DMS153 treated with DMSO at 0.1 percent for 48 hours (cell line): ENCODE measurements around the gene TNRC6A.
"Not testable (repeated sequence)": the region's sequence is repeated elsewhere in the genome, so short reads cannot be mapped to it uniquely, and the experiment has no call there.

Source experiments
- DNase-seq: peaks from one replicate; lab custom pipeline; 2025; ENCODE audit not compliant: unreplicated experiment; lab: John Stamatoyannopoulos, UW

Gene TNRC6A

DNA sequence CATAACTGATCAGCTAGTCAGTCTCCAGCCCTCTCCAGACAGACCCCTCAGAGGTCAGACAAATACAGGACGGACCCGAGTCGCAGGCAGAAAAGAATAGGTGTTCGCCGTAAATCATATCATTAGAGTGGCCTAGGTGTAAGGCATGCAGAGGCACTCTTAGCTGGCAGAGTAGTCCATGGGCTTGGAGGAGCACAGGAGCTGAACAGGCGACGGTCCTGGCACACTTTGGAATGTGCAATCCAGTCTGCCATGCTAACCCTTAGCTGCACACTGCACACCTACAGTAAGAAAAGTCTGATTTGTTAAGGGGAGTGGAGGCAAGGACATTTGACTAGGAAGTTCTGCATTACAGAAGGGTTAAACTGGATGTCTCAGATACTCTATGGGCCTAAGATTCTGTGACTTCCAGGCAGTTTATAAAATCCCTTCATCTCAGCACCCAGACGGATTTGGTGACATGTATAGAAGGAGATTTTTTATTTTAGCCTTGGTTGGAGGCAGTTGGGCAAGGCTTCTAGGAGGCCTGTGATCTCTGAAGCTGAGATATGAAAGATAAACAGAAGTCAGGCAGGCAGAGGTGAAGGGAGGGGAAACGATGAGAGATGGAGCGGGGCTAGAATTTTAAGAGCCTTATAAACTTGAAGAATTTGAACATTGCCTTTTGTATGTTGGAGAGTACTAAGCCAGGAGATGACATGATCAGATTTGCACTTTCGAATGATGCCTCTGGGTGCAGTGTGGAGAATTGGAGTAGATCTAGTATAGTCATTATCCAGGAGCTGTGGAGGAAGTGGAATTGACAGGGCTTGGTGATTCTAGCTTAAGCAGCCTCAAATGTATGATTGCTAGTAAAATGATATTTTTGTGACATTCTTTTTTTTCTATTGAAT, 81.7 kb downstream of the TNRC6A start:
- no peak for DNase-seq

DNA sequence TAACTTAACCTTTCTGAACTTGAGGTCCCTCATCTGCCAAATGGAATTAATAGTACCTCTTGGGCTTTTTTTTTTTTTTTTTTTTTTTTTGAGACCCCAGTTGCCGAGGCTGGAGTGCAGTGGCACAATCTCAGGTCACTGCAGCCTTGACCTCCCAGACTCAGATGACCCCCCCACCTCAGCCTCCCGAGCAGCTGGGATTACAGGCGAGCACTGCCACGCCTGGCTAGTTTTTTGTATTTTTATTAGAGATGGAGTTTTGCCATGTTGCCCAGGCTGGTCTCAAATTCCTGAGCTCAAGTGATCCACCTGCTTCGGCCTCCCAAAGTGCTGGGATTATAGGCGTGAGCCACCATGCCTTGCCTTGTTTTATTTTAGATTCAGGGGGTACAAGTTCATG, 83.4 kb downstream of the TNRC6A start:
- not testable (repeated sequence) for DNase-seq

DNA sequence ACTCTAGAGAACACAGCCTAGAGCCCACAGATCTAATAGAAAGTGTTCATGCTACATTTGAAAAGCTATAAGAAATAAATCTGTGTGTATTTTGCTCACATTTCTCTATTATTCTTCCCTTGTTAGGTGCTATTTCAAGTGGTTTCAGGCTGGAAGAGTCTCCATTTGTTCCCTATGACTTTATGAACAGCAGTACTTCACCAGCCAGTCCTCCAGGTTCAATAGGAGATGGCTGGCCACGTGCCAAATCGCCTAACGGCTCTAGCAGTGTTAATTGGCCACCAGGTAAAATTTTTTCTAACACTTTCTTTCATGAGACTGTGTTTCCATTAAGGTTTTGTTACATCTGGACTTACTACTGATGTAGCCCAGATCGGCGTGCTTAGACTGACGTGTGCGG, 85.6 kb downstream of the TNRC6A start:
- no peak for DNase-seq

DNA sequence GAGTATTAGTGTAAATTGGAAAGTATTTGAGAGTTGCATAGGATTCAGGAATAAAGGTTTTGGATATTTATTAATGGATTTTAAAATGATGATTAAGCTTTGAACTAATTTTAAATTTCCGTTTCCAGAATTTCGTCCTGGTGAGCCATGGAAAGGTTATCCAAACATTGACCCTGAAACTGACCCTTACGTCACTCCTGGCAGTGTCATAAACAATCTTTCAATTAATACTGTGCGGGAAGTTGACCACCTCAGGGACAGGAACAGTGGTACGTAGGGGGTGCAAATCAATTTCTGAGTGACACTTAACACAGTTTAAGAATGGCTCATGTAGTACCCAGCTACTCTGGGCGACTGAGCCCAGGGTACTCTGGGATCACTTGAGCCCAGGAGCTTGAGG, 87.2 kb downstream of the TNRC6A start:
- DNase-seq, result no peak

DNA sequence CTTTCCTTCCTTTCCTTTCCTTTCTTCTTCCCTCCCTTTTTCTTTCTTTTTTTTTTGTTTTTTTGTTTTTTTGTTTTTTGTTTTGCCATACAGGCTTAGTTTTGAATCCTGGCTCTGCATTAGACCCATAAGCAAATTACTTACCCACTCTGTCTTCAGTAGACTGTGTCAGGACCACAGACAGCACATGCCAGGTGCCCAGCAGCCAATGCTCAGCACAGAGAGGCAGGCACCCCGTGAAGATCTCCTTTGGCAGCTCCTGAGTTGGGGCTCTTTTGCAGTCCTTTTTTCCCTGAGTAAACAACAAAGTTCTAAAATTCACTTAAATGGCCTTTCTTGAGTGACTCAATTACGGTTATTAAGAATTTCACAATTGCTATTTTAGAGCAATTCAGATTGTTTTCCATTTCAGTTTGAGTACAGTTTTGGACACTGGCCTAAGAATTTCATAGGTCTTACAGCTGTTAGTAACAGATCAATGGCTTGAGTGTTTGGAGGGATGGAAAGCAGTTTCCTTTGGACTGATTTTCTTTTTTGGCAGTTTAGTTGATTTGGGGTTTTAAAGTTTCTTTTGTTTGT, 90.1 kb downstream of the TNRC6A start:
- no peak for DNase-seq

DNA sequence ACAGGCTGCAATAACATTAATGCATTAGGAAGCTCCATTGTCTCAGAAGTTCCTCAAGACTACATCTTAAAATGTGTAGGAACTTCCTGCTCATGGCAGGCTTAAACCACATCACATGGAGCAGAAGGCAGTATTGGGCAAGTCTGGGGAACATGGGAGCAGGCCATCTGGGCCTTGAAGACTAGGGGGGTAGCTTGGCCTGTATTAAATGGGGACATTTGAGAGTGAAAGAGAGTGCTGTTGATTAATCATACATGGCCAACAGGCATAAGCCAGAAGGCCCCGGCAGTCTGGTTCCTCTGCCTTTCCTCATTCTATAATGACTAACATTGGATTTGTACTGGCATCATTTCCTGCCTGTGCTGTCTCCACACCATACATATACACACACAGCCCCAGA, 91.1 kb downstream of the TNRC6A start:
- DNase-seq, result no peak

DNA sequence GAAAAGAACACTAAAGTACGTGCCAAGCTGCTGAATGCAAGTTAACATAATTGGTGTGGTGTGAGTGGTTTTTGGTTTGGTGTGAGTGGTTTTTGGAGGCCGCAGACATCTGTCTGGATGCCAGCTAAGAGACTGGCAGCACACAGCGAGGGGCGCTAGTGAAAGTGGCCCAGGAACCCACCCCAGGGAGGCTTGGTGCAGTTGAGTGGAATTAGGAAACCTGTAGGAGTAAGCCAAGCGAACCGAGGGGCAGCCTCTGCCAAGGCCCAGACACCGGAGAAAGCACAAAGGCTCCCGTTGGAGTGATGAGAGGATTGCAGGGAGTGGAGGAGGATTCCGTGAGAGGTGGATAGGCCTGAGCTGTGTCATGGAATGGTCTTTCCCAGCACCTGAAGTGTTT, 91.7 kb downstream of the TNRC6A start:
- no peak for DNase-seq

DNA sequence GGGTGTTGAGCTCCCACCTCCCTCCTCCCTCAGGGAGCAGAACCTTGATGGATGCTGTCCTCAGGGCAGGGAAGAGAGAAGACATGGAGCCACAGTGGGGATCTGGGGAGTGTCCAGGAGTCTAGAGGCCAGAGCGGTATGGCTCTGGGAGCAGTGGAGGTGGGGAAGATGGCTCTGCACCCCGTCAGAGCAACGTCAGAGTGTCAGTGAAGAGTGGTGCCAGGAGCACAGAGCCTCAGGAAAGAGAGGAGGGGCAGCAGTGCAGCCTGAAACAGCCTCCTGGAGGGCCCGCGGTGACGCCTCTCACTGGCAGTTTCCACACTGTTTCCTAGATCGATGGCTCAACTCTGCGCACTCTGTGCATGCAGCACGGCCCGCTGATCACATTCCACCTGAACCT, 93.1 kb downstream of the TNRC6A start:
- no peak for DNase-seq

DNA sequence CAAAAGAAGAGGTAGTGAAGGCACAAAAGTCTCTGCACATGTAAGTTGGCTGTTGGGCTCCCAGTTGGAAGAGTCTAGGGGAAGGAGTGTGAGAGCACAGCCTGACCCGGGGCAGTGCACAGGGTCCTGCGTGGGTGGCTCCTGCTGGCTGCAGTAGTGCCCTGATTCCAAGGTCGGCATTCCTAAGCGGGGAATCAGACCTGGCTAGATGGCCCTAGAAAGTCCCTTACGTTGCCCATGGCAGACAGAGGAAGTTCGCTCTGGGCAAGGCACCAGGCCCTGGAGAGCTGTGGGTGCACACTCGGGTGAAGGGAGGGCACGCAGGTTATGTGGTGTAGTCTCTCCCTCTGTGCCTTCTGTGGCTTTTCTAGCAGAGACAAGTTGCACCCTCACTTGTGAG, 93.5 kb downstream of the TNRC6A start:
- DNase-seq, result no peak

DNA sequence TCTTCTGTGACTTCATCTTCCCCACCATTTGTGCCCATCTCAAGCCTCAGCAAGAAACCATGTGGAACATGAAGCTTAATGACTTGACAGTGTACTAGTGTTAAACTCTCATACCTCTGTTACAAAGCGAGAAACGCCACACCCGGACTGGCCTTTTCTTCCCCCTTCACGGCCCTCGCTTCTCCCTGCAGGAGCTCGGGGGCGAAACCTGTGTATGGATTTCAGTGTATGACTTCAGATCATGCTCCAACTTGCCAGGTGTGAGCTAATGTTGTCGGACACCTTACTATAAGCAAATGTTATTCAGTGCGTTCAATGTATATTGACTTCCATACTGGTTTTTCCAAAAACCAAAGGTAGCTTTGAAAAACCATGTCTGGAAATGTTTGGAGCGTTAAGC, 96.2 kb downstream of the TNRC6A start:
- DNase-seq, result no peak

DNA sequence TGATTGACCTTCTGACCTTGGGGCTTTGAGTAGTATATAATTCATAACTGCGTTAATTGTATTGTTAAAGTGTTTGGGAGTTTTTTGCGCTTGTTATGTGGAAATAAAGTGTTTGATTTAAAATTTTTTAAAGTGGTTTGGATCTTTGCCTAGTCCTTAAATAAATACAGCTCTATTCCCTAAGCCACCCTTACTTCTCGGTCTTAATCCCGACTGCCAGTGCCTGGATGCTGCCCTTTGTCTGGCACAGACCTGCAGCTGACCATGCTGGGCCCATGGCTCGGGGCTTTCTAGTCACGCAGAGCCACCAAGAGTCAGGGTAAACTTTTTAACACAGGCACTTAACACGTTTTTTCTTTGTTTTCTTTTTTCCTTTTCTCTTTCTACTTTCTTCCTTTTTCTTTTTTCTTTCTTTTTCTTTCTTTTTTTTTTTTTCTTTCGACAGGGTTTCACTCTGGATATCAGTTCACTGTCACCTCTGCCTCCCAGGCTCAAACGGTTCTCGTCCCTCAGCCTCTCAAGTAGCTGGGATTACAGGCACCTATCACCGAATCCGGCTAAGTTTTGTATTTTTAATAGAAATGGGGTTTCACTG, 96.7 kb downstream of the TNRC6A start:
- no peak for DNase-seq

DNA sequence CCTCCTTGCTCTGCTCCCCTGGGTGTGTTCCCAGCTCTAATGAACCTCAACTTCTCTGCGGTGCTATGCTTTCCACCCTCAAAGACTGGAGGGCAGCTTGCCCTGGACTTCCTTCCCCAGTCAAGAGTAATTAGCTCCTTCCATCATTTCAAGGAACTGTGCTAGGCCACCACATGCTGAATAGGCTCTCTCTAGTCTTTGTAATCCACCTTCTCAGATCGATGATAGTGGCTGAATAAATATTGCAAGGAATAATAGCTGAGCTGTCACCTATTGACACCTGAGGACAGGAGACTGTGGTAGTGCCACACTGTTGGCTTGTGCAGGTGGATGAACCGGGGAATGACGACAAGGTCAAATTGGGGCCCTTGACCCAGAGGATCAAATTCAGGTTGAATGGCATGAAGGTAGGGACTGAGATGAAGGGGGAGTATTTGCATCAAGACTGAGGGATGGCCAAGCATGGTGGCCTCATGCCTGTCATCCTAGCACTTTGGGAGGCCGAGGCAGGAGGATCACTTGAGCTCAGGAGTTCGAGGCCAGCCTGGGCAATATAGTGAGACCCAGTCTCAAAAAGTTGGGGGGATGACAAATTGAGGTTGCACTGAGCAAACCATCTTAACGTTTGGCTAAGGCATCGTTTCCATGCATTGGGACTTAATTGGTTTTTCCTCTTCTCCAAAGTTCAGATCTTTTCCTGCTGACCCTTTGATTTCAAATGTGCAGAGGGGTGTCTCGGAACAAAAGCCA, 97.5 kb downstream of the TNRC6A start:
- DNase-seq, result no peak

DNA sequence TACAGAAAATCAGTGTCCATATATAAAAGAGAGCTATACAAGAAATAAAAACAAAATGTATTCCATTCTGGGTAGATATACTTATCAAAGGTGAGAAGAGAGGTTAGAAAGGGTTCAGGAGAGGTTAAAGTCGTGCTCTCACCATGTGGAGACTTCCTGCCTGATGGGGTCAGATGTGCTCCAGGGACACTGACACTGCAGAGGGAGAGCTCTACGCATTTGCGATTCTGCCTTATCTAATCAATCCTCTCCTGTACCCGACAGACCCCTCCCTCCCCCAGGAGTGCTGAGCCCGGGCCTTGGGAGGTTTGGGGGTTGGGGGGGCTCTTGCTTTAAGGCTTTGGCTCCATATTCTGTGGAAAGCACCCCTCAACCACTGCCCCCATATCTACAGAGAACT, 99.7 kb downstream of the TNRC6A start:
- DNase-seq, result no peak

DNA sequence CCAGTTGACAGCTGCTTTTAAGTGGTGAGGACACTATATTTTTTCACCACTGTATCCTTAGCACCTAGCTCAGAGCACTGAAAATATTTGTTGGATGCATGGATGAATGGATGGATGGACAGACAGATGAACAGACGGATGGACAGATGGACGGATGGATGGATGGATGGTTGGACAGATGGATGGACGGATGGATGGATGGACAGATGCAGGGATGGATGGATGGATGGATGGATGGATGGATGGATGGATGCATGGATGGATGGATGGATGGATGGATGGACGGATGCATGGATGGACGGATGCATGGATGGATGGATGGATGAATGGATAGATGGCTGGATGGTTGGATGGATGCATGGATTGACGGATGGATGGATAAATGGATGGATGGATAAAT, 103.9 kb downstream of the TNRC6A start:
- DNase-seq, result no peak

DNA sequence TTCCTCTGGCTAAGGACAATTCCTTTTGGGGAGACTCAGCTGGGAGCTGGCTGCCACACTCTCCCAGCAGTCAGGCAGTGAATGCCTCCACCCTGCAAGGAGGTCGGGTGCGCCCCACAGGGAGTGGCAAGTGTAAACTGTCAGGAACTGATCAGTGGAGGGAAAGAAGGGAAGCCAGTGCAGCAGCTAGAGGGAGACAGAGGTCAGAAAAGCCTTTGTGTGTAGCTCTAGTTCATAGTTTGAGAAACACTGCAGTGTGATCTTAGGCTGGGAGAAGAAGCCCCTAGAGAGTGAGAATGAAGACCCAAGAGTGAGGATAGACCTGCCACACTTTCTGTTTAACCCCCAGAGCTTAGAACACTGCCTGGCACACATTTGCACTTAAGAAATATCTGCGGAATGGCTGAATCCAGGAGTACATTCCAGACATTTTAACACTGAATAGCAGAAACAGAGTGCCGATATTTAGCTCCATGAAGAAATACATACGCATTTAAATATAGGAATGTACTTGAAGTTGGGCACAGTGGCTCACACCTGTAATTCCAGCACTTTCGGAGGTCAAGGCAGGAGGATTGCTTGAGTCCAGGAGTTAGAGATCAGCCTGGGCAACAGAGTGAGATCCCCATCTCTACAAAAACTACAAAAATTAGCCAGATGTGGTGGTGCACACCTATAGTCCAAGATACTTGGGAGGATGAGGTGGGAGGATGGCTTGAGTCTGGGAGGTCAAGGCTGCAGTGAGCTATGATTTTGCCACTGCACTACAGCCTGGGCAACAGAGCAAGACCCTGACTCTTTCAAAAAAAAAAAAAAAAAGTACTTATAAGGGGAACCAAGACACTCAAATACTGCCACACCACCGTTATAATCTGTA, 105.2 kb downstream of the TNRC6A start:
- peak; percentile 25 for DNase-seq

DNA sequence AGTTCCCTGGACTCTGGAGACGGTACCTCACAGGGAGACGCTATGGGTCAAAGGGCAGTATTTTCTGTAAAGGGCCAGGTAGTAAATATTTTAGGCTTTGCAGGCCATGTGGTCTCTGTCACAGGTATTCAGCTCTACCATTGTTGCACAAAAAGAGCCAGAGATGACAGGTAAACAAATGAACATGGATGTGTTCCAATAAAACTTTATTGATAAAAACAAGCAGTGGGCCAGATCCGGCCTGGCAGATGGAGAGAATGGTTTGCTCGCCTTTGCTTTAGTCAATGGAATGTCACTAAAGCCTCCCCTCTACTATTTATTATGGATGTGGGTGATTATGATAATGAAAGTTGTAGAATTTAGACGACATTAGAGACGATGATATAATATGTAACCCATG, 107.4 kb downstream of the TNRC6A start:
- DNase-seq, result no peak

DNA sequence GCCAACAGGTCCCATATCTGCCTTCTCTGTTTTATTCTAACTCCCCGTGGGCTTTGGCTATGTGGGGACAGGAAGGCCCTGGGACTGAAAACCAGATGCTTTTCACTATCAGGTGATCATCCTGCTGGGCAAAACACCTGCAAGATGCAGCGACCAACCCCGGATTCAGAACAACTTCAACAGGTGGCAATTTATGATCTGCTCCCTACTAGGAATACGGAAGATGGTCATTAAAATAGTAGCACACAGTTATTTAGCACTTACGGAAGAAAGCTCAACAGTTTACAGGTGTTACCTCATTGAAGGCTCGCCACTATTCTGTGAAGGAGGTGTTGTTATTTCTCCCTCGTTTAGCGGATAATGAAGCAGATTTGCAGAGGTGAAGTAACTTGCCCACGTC, 108.5 kb downstream of the TNRC6A start:
- no peak for DNase-seq

DNA sequence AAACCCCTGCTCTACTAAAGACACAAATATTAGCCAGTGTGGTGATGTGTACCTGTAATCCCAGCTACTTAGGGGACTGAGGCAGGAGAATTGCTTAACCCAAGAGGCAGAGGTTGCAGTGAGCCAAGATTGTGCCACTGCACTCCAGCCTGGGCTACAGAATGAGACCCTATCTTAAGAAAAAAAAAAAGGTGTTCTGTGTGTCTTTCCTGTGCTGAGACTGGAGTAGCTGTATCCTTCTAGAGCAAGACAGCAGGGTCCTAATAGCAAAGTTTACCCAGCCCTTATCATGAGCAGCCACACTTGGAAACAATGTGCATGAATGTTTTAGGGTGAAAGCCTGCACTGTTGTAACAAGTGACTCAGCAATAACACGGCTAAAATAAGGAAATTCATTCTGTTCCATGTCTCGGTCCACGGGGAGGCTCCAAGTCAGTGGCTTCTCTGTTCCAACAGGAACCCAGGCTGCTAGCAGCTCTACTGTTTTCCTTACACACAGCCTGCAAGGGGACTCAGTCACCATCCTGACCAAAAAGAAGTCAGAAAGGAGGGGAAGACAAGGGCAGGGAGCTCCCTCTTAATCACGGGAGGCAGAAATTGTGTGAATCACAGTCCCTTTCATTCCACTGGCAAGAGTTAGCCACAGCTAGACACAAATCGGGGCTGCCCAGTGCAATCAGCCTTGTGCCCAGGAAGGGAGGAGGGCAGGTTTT, 109.3 kb downstream of the TNRC6A start:
- no peak for DNase-seq

DNA sequence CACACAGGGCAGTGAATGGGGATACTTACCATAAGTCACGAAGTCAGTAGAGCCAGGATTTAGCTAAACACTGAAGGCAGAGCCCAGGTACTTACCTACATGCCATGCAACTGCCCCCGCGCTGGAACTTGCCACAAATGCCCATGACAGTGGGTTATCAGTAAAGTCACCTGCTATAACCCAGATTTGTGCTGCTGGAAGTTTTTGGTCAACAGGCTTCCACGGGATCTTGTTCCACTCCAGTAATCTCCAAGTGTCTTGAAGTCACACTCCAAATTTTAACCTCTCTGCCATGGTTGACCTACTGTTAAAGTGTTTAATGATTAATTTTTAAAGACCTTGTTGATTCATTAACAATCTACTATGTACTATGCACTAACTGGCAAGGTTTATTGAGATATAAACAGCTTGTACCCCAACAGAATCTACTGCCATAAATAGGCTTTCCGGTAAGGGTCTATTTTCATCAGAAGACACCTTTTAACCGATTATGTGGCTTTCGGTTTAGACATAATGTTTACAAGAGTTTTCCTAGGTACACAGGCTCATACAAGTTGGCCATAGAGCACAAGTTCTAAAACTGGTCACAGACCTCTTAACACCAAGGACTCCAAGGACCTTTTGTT, 110.0 kb downstream of the TNRC6A start:
- DNase-seq, result no peak

DNA sequence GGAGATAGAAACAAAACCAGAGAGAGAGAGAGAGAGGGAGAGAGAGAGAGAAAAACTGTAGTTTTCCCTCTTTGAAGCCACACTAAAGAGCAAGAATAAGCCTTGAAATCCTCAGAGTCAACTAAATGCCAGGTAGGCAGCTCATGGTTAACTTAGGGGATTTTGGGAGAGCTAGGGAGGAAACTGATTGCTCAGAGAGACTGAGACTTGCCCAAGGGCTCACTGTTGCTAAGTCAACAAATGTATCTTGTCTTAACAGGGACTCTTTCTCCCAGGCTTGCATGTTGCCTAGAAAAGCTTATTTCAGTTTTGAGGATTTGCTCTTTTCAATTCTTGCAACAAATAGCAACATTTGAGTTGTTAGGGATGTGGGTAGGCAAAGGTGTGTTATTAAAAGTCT, 111.8 kb downstream of the TNRC6A start:
- DNase-seq, result no peak
